ENCODE results near the gene MTMR2.

The MTMR2 gene

GRCh38 chr11:95904009-95904650 lies 19.8 kb downstream of the MTMR2 start:
- FAIRE-seq: no peak
- DNase-seq (ENCODE audit: insufficient read length, low spot score): no peak
- no peak for TF ChIP-seq CTCF (IDR thresholded peaks at IDR 0.05; ENCODE audit: insufficient read depth, missing control alignments)

GRCh38 chr11:95898782-95899181 lies 25.1 kb downstream of the MTMR2 start:
- no peak for DNase-seq (ENCODE audit: insufficient read length, low spot score)
- TF ChIP-seq CTCF (IDR thresholded peaks at IDR 0.05; ENCODE audit: insufficient read depth, missing control alignments): no peak
- FAIRE-seq: no peak

DNA sequence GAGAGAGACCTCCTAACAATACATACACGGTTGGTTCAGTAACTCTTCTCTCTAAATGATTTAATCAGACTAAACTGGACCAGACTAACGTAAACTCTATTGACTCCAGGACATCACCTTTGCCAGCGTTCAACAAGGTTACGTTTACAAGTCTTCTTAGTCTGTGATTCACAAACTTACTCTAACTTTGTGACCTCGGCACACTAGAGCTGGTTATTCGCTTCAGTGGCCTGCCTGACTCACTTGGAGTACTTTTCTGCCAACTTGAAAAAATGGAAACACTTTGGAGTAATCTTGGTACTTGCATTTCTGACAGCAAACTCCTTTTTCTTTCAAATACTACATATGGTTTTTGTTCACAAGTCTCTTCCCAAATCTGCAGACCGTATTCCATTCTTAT lies 26.2 kb downstream of the MTMR2 start:
- no peak for FAIRE-seq
- no peak for TF ChIP-seq CTCF (IDR thresholded peaks at IDR 0.05; ENCODE audit: insufficient read depth, missing control alignments)
- no peak for DNase-seq (ENCODE audit: insufficient read length, low spot score)

DNA sequence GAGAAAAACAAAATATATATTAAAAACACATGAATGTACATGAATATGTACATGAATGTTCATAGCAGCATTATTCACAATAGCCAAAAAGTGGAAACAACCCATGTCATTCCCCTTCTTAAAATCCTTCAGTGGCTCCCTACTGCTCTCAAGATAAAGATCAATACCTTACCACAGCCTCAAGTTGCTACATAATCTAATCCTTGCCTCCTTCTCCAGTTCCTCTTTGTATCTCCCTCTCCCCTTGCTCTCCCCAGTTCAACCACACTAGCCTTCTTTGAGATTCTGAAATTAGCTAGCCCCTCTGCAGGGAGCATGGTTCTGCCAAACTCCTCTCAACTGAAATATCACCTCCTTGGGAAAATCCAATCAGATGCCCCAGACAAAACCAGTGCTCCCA lies 28.1 kb downstream of the MTMR2 start:
- FAIRE-seq: no peak
- no peak for DNase-seq (ENCODE audit: insufficient read length, low spot score)
- no peak for TF ChIP-seq CTCF (IDR thresholded peaks at IDR 0.05; ENCODE audit: insufficient read depth, missing control alignments)

DNA sequence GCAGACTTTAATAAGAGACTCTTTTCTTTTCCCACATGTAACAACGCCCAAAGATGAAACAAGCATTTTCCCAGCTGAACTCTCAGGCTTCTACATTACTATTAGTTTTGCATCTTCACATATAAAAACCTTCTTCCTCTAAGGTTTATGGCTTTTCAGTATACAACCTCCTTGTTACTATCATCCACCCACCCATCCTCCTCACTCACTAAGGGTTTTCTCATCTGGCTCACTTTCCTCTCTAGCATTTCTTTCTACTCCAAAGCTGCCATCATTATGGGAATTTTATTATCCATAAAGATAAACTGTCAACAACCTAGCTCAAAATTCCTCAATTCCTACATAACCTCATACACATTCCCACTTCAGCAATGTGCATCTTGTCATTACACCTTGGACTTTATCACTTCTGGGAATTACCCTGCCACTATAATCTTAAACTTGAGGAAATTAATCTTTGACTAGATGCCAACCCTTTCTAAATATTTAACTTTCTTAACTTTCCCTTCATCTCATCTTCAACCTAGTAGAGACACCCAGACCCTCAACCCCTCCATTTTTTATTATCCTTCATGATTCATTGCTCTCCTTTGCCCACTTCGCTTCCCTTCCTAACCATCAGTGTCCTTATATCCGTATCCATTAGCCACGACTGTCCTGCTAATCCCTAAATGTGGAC lies 30.9 kb downstream of the MTMR2 start:
- FAIRE-seq (no peak), DNase-seq (ENCODE audit: insufficient read length, low spot score) (no peak)
- no peak for TF ChIP-seq CTCF (IDR thresholded peaks at IDR 0.05; ENCODE audit: insufficient read depth, missing control alignments)

- no peak for TF ChIP-seq CTCF (IDR thresholded peaks at IDR 0.05; ENCODE audit: insufficient read depth, missing control alignments)
- DNase-seq (ENCODE audit: insufficient read length, low spot score) (no peak), FAIRE-seq (no peak)
Measured at GRCh38 chr11:95892492-95892891, 31.4 kb downstream of the MTMR2 start.

Measured in D721Med (cell line).